ENCODE measurements around the gene FER.
"Not testable (repeated sequence)": the region's sequence is repeated elsewhere in the genome, so short reads cannot be mapped to it uniquely, and the experiment has no call there.

The FER gene

DNA sequence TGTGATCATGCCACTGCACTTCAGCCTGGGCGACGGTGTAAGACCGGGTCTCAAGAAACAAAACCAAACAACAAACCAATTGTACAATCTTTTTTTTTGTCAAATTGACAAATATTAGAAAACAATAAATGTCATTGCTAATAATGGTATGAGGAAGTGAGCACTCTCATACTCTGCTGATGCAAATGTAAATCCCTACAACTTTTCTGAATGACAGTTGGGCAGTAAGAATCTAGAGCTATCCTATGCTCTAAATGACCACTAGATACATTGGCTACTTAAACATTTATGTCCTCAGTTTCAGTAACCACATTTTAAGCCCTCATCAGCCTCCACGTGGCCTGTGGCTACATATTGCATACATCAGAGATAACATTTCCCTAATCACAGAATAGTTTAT lies 256.2 kb downstream of the FER start:
- Histone ChIP-seq H3K4me1 (no peaks in the 10 kb centered on the region), H3K9me3 (replicated peaks in 1 of 11) (no peaks in the 10 kb centered on the region), H3K27me3 (no peaks in the 10 kb centered on the region), H3K4me2 (no peak overlapping the region), H4K20me1 (no peaks in the 10 kb centered on the region), H3K9ac (no peak overlapping the region), H3K36me3 (no peaks in the 10 kb centered on the region), H3K4me3 (no peak overlapping the region), H3K27ac (no peak overlapping the region)
- TF ChIP-seq Cebpa-rat (IDR thresholded peaks at IDR 0.05), result no peak

DNA sequence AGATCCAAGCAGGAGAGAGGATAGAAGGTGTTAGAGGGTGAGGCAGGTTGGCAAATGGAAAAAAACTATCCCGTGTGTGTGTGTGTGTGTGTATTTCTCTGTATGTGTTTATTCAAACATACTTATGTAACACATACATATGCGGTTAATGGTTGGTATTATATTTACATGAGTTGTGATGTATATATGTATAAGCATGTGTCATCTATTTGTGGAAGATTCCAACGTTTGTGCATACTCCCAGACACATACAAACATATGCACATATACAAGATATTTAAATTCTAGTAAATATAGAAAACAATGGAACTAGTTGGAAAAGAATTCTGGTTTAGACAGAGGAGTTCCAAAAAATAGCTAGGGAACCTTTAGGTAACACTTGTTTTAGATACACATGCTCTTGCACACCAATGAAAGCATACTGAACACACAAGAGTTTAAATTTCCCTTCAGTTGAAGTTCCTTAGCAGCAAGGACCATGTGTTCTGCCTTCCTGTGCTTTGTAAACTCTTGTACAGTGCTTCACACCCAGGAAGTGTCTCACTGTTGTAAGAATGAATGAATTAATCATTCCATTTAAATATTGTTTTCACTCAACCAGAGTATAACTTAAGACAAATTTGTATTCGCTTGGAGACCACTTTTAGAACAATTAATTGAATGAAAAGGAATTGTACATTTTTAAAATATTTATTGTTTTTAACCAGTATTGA lies 257.8 kb downstream of the FER start:
- no peak overlapping the region for H3K4me2 ChIP-seq
- TF ChIP-seq Cebpa-rat (IDR thresholded peaks at IDR 0.05), result no peak
- H3K27me3 ChIP-seq, result no peaks in the 10 kb centered on the region
- no peaks in the 10 kb centered on the region for H3K9me3 ChIP-seq (replicated peaks in 1 of 11)
- no peaks in the 10 kb centered on the region for H4K20me1 ChIP-seq
- H3K27ac ChIP-seq, result no peak overlapping the region
- no peak overlapping the region for H3K4me3 ChIP-seq
- no peaks in the 10 kb centered on the region for H3K4me1 ChIP-seq
- no peaks in the 10 kb centered on the region for H3K36me3 ChIP-seq
- H3K9ac ChIP-seq, result no peak overlapping the region

DNA sequence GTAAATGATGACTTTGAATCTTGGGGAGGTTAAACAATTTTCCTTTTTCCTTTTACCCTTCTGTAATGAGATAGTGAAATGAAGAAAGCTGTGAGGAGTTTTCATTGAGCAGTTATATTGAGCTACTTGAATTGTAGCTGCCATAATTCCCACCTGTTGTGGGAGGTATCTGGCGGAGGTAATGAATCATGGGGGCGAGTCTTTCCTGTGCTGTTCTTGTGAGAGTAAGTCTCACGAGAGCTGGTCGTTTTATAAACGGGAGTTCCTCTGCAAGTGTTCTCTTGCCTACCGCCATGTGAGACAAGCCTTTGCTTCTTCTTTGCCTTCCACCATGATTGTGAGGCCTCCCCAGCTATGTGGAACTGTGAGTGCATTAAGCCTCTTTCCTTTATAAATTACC lies 258.4 kb downstream of the FER start:
- no peak for TF ChIP-seq Cebpa-rat (IDR thresholded peaks at IDR 0.05)
- Histone ChIP-seq H4K20me1 (no peaks in the 10 kb centered on the region), H3K9ac (no peak overlapping the region), H3K4me3 (no peak overlapping the region), H3K36me3 (no peaks in the 10 kb centered on the region), H3K9me3 (replicated peaks in 1 of 11) (no peaks in the 10 kb centered on the region), H3K27ac (no peak overlapping the region), H3K27me3 (no peaks in the 10 kb centered on the region), H3K4me2 (no peak overlapping the region), H3K4me1 (no peaks in the 10 kb centered on the region)

DNA sequence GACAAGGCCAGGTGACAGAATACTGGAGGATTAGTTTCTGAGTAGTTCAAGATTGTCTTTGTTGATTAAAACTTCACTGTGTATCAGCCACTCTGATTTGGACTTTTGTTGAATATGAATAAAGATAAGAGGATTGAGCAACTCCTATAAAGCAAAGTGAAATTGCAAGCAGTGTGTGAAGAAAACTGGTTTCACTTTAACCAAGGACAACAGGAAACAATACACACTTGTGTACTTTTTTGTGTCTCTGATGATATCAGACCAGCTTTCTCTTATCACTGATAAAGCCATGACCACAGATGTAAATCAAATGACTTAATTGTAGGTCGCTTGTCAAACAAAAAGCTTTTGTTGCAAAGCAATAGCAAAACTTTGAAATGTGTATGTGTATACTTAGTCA lies 268.6 kb downstream of the FER start:
- TF ChIP-seq Cebpa-rat (IDR thresholded peaks at IDR 0.05), result no peak
- H3K4me2 ChIP-seq, result no peak overlapping the region
- H3K4me1 ChIP-seq, result peaks cover 0 to 6% (median 0%) of the 10 kb centered on the region in 10 experiments; a peak in 1 of 20 replicates
- no peaks in the 10 kb centered on the region for H3K36me3 ChIP-seq
- no peak overlapping the region for H3K4me3 ChIP-seq
- no peak overlapping the region for H3K27ac ChIP-seq
- no peaks in the 10 kb centered on the region for H3K9me3 ChIP-seq (replicated peaks in 1 of 11)
- H3K27me3 ChIP-seq, result no peaks in the 10 kb centered on the region
- no peaks in the 10 kb centered on the region for H4K20me1 ChIP-seq
- H3K9ac ChIP-seq, result no peak overlapping the region

DNA sequence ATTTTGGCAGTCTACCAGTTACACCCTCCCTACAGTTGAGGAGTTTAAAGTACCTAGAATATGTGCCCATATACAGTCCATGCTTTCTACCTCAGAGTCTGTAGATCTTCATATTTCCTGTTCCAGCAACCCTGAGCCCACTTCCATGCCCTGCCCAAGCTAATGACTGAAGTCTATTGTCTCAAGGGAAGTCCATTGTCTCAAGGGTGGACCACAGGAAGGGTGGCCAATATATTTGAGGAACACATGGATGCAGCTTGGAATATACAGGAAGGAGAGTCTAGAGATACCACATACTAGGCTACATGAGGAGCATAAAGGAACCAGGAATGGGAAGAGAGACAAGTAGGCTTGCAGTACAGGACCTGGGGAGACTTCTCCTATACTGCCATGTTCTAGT lies 274.4 kb downstream of the FER start:
- TF ChIP-seq Cebpa-rat (IDR thresholded peaks at IDR 0.05), result no peak
- Histone ChIP-seq H3K27me3 (no peaks in the 10 kb centered on the region), H3K4me1 (no peaks in the 10 kb centered on the region), H3K9ac (no peak overlapping the region), H3K36me3 (peaks cover 0 to 8% (median 0%) of the 10 kb centered on the region in 11 experiments; a peak in 6 of 22 replicates), H3K9me3 (replicated peaks in 1 of 11) (peaks cover 0 to 8% (median 0%) of the 10 kb centered on the region in 11 experiments; a peak in 7 of 22 replicates), H3K4me2 (no peak overlapping the region), H3K4me3 (no peak overlapping the region), H4K20me1 (no peaks in the 10 kb centered on the region), H3K27ac (no peak overlapping the region)

DNA sequence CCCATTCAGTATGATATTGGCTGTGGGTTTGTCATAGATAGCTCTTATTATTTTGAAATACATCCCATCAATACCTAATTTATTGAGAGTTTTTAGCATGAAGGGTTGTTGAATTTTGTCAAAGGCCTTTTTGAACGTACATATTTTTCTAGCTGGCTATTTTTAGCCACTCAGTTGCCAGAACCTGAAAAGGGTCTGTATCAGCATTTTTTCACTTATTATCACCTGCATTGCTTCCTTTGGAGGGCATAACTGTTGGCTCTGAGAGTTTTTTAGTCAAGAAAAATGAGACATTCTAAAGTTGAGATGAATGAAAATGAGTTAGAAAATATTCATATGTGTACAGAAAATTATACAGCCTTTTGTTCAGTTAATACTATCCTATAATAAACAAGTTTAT lies 278.0 kb downstream of the FER start:
- not testable (repeated sequence) for H3K9me3 ChIP-seq (replicated peaks in 1 of 11); H3K27ac ChIP-seq; H3K4me2 ChIP-seq; H3K36me3 ChIP-seq; H3K9ac ChIP-seq; H3K4me3 ChIP-seq; H4K20me1 ChIP-seq; H3K4me1 ChIP-seq; H3K27me3 ChIP-seq

DNA sequence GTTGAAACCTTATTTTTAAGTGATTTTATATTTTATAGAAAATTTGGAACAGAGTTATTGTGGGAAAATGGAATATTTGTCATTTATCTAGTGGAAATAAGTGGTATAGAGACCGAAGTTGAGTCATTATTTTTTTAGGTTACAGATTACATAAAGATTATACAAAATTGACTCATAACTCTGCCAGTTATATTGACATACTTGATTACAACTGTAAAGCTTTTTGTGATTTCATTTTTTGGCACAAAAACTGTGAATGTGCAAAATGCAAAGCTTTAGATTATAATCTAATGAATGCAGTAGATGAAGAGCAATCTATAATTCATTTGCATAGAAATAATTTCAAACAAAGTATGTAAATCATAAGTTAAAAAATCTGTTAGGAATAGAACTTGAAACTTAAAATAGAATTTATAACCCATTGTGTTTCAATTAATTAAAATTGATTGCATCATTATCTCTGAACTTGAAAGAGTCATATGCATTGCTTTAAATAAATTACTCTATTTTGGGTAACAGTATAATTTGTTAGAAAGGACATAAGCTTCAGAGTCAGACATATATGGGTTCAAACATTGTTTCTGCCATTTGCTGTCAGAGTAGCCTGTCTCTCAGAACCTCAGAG lies 280.4 kb downstream of the FER start:
- Histone ChIP-seq H3K36me3 (peaks cover 0 to 8% (median 0%) of the 10 kb centered on the region in 11 experiments; a peak in 6 of 22 replicates), H3K4me1 (no peaks in the 10 kb centered on the region), H3K9me3 (replicated peaks in 1 of 11) (peaks cover 0 to 8% (median 0%) of the 10 kb centered on the region in 11 experiments; a peak in 7 of 22 replicates), H4K20me1 (0 out of 22 replicates have a peak, but pooled peaks cover 0 to under 1% (median 0%) of the 10 kb centered on the region in 11 experiments), H3K27ac (no peak overlapping the region), H3K4me2 (no peak overlapping the region), H3K4me3 (no peak overlapping the region), H3K27me3 (no peaks in the 10 kb centered on the region), H3K9ac (no peak overlapping the region)
- TF ChIP-seq Cebpa-rat (IDR thresholded peaks at IDR 0.05), result no peak

DNA sequence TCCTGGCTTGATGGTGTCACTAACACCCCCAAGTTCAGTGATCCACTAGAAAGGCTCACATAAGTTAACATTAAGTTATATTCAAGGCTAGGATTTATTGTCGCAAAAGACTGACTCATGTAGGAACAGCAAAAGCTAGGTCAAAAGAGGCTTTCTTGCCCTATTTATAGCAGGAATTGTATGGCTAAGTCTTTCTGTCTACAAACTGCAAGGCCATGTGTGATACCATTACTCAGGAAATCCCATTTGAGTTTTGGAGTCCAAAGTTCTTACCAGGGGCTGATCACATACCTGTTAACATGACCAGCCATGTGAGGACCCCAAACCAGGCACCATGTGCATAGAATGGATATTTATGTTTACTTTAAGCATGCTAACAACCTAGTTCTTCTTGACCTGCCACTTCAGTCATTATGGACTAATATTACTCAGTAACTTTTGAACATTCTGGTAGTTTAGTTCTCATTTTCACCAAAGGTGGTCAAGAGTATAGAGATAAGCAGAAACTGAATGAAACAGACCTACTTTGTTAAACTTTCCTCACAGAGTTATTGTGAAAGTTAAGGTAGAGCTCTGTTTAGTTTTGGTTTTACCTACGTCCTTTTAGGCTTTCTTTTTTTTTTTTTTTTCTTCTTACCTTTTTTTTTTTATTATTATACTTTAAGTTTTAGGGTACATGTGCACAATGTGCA lies 281.1 kb downstream of the FER start:
- no peak overlapping the region for H3K4me2 ChIP-seq
- H3K4me3 ChIP-seq, result no peak overlapping the region
- peaks cover 0 to 8% (median 0%) of the 10 kb centered on the region in 11 experiments; a peak in 7 of 22 replicates for H3K9me3 ChIP-seq (replicated peaks in 1 of 11)
- no peak for TF ChIP-seq Cebpa-rat (IDR thresholded peaks at IDR 0.05)
- H3K9ac ChIP-seq, result no peak overlapping the region
- H4K20me1 ChIP-seq, result 0 out of 22 replicates have a peak, but pooled peaks cover 0 to 3% (median 0%) of the 10 kb centered on the region in 11 experiments
- peaks cover 0 to 8% (median 0%) of the 10 kb centered on the region in 11 experiments; a peak in 6 of 22 replicates for H3K36me3 ChIP-seq
- H3K27me3 ChIP-seq, result no peaks in the 10 kb centered on the region
- no peaks in the 10 kb centered on the region for H3K4me1 ChIP-seq
- H3K27ac ChIP-seq, result no peak overlapping the region

DNA sequence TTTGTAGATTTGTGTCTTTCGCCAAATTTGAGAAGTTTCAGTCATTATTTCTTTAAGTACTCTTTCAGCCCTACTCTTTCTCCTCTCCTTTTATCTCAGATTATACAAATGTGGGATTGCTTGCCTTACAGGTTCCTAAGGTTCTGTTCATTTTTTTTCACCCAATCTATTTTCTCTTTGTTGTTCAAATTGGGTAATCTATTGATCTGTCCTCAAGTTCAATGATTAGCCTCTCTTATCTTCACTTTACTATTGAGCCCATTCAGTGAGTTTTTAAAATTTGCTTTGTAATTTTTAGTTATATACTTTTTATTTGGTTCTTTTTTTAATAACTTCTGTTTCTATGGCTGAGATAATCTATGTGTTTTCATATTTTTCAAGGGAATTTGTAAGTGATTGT lies 282.1 kb downstream of the FER start:
- Histone ChIP-seq H3K9ac (no peak overlapping the region), H3K9me3 (replicated peaks in 1 of 11) (no peaks in the 10 kb centered on the region), H3K27me3 (no peaks in the 10 kb centered on the region), H4K20me1 (0 out of 22 replicates have a peak, but pooled peaks cover 0 to 3% (median 0%) of the 10 kb centered on the region in 11 experiments), H3K36me3 (no peaks in the 10 kb centered on the region), H3K4me3 (no peak overlapping the region), H3K27ac (no peak overlapping the region), H3K4me2 (no peak overlapping the region), H3K4me1 (no peaks in the 10 kb centered on the region)
- no peak for TF ChIP-seq Cebpa-rat (IDR thresholded peaks at IDR 0.05)

Measured in BLaER1 treated with 17β-estradiol and CSF1 and Interleukin-3, amounts not matched to agents 10 nM and 100 nM (cell line).